ENCODE results near the gene MIR17HG.

MIR17HG gene

GRCh38 chr13:91347202-91347995, at the start of gene MIR17HG:
MIR17HG (plus strand) TSS chr13:91347687.
- FAIRE-seq (no peak), DNase-seq (ENCODE audit: insufficient read length, low spot score) (peak; percentile 38)
- no peak for TF ChIP-seq CTCF (IDR thresholded peaks at IDR 0.05; ENCODE audit: insufficient read depth, missing control alignments)

DNA sequence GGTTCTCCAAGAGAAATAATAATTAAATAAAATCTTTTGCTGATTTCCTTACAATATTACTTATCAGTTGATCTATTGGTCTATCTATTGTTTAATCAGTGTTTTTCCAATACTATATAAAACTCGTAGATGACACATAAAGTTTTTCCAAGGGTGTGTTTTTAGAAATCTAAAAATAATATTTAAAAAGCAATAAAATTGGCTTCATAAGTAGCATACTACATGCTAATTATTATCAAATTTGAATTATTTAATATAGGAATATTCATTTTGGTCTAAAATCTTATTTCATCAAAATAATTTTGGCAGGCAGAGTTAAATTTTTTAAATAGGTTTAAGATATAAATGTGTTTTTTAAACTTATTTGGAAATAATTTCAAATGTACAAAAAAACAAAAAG, 49.4 kb upstream of the MIR17HG start:
- DNase-seq (ENCODE audit: insufficient read length, low spot score) (no peak), FAIRE-seq (no peak)
- no peak for TF ChIP-seq CTCF (IDR thresholded peaks at IDR 0.05; ENCODE audit: insufficient read depth, missing control alignments)

DNA sequence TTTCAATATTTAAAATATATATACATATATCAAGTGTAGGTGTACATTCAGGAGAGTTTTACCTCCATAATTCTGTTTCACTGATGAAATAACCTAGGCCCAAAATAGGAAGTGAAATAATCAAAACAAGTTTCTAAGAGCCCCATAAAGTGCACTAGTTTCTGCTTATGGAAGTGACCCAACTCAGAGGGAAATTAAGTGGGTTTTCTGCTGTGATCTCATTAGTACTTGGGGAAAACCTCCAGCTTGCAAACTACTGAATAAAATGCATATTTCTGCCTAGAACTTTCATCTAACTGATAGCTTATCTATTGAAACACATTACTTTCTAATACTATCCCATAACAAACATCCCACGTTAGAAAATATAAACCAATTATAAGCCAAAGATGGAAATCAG, 45.4 kb upstream of the MIR17HG start:
- no peak for TF ChIP-seq CTCF (IDR thresholded peaks at IDR 0.05; ENCODE audit: insufficient read depth, missing control alignments)
- no peak for FAIRE-seq
- no peak for DNase-seq (ENCODE audit: insufficient read length, low spot score)

DNA sequence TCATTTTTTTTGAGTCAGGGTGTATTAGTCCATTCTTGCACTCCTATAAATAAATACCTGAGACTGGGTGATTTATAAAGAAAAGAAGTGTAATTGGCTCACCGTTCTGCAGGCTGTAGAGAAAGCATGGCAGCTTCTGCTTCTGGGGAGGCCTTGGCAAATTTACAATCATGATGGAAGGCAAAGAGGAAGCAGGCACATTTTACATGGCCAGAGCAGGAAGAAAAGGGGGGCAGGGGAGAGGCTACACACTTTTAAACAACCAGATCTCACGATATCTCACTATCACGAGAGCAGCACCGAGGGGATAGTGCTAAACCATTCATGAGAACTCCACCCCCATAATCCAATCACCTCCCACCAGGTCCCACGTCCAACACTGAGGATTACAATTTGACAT, 44.5 kb upstream of the MIR17HG start:
- no peak for DNase-seq (ENCODE audit: insufficient read length, low spot score)
- TF ChIP-seq CTCF (IDR thresholded peaks at IDR 0.05; ENCODE audit: insufficient read depth, missing control alignments), result no peak
- no peak for FAIRE-seq

DNA sequence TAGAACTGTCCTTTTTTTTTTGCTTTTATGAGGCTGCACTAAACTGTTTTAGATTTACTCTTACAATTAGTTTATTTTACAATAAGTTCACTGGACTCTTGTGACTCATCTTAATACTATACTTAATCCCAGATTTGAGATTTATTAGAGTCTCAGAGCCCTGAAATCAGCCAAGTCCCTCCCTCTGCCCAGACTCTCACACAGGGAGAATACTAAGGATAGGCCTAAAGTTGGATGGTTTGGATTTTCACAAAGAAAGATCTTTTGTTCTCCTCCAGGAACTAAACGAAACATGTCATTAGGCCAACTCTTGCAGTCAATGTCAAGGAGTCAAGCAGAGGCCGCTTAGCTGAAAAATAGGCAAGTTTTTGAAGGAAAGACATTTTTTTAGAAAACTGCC, 42.7 kb upstream of the MIR17HG start:
- DNase-seq (ENCODE audit: insufficient read length, low spot score) (no peak), FAIRE-seq (no peak)
- no peak for TF ChIP-seq CTCF (IDR thresholded peaks at IDR 0.05; ENCODE audit: insufficient read depth, missing control alignments)

GRCh38 chr13:91305652-91306051, 41.8 kb upstream of the MIR17HG start:
- no peak for TF ChIP-seq CTCF (IDR thresholded peaks at IDR 0.05; ENCODE audit: insufficient read depth, missing control alignments)
- FAIRE-seq (no peak), DNase-seq (ENCODE audit: insufficient read length, low spot score) (no peak)

DNA sequence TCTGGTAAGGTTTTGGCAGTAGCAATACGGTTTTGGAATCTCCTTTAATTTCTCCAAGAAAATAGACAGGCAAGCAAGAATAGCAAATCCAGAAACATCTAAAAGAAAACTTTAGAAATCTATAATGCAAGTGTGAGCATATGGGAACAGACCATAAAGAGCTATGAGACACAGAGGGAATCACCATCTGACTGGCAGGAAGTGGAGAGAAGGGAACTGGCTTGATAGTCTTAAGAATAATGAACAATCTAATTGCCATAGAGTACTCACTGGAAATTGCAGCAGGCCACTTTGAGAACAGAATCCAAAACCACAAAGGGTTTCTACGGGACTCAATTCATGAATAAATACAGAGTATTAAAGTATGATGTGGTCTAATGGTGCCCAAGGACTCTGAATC, 39.6 kb upstream of the MIR17HG start:
- no peak for TF ChIP-seq CTCF (IDR thresholded peaks at IDR 0.05; ENCODE audit: insufficient read depth, missing control alignments)
- FAIRE-seq, result no peak
- no peak for DNase-seq (ENCODE audit: insufficient read length, low spot score)
